GM12874 (cell line): Measurements from ENCODE around the gene AIG1.

ENCODE experiments used
- CTCF ChIP-seq: IDR thresholded peaks from 2 replicates; pipeline ENCODE4 v1.5.1; 2011; ENCODE audit warnings: low read depth, mild to moderate bottlenecking, control low read depth, low read length, moderate library complexity; ENCODE audit not compliant: insufficient read depth

The AIG1 gene

GRCh38 chr6:143356101-143356880 lies 295.6 kb downstream of the AIG1 start:
- TF ChIP-seq CTCF: no peak

DNA sequence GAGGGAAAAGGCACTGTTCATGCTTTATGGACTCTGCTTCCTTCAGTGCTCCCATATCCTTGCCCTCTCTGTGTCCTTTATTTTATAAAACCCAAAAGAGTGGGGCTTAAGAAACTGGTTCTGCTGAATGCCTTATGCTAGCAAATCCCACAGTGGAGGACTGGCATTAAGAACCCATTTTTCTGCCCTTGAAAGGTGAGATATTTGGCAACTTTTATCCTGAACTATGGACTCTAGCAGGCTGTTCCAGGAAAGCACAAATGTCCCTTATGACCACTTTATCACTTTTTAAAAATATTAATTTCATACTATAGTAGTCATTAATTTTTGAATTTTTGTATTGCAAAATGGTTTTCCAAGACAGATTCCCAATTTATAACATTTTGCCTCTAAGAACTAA lies 296.5 kb downstream of the AIG1 start:
- no peak for TF ChIP-seq CTCF

- TF ChIP-seq CTCF: no peak
Observed at GRCh38 chr6:143357561-143358255, 297.0 kb downstream of the AIG1 start.

- no peak for TF ChIP-seq CTCF
Observed at GRCh38 chr6:143361536-143362191, 301.0 kb downstream of the AIG1 start.

DNA sequence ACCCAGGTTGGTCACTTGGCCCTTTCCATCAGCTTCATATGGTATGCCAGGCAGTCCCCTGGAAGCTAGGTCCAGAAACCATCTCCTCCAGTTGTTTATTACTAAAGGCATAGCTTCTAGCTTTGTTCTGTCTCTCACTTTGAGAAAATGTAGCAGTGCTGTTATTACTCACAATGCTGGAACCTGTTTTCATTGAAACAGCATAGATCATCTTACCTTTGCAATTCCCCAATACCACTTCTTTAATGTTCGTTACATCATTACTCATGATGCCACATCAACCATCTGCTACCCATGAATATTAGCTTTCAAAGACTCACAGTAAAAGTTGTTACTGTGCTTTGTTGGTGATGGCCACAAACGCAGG lies 301.5 kb downstream of the AIG1 start:
- TF ChIP-seq CTCF: no peak

DNA sequence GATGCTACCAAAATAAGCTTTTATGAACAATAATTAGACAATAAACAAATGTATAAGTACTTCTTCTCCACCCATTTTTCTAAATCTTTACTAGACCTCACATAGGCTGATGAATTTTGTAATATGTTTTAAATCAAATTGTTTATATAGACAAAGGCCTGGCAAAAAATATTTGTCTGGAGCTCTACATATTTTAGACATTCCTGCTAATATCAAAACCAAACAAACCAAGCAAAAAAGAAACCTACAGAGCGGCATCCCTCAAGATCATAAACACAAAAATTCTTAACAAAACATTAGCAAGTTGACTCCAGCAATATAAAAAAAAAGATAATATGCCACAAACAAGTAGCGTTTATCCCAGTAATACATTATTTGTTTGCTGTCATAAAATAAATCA lies 302.6 kb downstream of the AIG1 start:
- TF ChIP-seq CTCF: no peak

DNA sequence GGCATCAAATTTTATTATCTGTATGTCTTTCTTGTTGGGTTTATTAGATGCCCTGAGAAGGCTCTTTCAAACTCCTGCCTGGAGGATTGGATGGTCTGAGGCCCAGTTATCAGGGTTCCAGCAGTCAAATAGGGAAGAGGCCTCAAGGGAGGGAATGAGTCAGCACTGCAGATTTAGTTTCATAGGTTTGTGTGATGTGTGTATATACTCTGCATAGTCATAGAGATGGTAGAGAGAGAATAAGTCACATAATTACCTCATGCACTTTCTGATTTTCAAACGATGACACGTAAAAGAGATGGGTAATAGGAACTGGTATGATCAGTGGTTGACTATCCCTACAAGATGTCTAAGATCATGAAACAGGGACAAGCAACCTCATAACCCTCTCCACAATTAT lies 307.7 kb downstream of the AIG1 start:
- TF ChIP-seq CTCF: no peak
